GOT3 (cell line): ENCODE measurements around the gene PRR12.

Source experiments
- DNase-seq: peaks from one replicate; lab custom pipeline; 2025; ENCODE audit warnings: mixed read lengths; lab: John Stamatoyannopoulos, UW

PRR12 gene

GRCh38 chr19:49665351-49666119 is 74.6 kb downstream of the PRR12 start, which contains the start of the genes BCL2L12 and IRF3:
BCL2L12 (plus strand) TSS chr19:49665933; CDS start chr19:49666693, 760 bp downstream.
IRF3 (minus strand) TSS chr19:49665857; CDS start chr19:49664838, 1,019 bp downstream.
- peak; percentile 92 for DNase-seq

DNA sequence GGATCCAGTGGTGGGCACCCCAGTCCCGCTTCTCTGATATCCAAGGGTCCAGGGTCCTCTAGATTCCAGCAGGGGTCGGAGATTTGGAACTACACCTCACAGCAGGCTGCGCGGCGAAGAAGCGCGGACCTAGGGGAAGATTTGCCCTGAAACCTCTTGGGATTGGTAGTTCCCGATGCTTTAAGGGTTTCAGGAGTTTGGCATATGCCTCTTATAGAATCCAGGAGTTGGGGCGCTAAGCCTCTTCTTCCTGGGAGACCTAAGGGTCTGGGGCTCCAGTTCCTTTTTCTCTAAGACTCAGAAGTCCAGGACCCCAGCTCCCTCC is 75.1 kb downstream of the PRR12 start:
- no peak for DNase-seq

DNA sequence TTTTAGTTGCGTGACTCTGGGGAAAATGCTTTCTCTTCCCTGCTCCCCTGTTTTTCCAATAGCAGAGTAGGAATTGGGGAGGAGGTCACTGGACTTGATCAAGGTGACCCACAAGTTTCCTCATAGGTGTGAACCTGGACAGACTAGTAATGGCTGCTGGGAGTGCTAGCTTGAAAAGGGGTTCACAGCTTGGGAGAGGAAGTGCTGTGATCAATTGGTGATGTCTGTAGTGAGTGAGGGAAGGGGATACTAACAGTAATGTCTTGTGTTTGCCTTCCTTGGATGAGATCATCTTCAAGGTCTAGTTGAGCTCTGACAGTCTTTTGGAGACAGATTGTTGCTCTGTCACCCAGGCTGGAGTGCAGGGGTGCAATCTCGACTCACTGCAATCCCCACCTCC is 76.5 kb downstream of the PRR12 start:
- no peak for DNase-seq

GRCh38 chr19:49669516-49669915 is 78.5 kb downstream of the PRR12 start:
- no peak for DNase-seq

- DNase-seq, result no peak
Observed at GRCh38 chr19:49672131-49672919, 81.3 kb downstream of the PRR12 start.
